BE2C (cell line): Measurements from ENCODE around the gene FTCD.
"Not testable (repeated sequence)": the region's sequence is repeated elsewhere in the genome, so short reads cannot be mapped to it uniquely, and the experiment has no call there.

ENCODE experiments used
- DNase-seq: peaks from one replicate; pipeline ENCODE4 v3.0.0-alpha.2; 2020
- H3K27me3 ChIP-seq: fragments of 250-450 bp; sonication (Bioruptor Pico); 2 replicates; pipeline ENCODE4 v1.5.1; 2020; ENCODE audit warnings: mild to moderate bottlenecking
- H3K36me3 ChIP-seq: fragments of 250-450 bp; sonication (Bioruptor Pico); 2 replicates; pipeline ENCODE4 v1.5.1; 2020; ENCODE audit warnings: mild to moderate bottlenecking
- H3K4me1 ChIP-seq: fragments of 250-450 bp; sonication (Bioruptor Pico); 2 replicates; pipeline ENCODE4 v1.5.1; 2020
- H3K4me3 ChIP-seq: 2 replicates; pipeline ENCODE4 v1.5.1; 2011; ENCODE audit warnings: low read depth, low read length
- H3K9me3 ChIP-seq: fragments of 250-450 bp; sonication (Bioruptor Pico); 2 replicates; pipeline ENCODE4 v1.5.1; 2020
- TF ChIP-seq, protein P1 (sequence below): IDR thresholded peaks from 2 replicates; pipeline ENCODE4 v1.5.1; 2012; ENCODE audit warnings: mild to moderate bottlenecking, low read depth, low read length

Gene FTCD

DNA sequence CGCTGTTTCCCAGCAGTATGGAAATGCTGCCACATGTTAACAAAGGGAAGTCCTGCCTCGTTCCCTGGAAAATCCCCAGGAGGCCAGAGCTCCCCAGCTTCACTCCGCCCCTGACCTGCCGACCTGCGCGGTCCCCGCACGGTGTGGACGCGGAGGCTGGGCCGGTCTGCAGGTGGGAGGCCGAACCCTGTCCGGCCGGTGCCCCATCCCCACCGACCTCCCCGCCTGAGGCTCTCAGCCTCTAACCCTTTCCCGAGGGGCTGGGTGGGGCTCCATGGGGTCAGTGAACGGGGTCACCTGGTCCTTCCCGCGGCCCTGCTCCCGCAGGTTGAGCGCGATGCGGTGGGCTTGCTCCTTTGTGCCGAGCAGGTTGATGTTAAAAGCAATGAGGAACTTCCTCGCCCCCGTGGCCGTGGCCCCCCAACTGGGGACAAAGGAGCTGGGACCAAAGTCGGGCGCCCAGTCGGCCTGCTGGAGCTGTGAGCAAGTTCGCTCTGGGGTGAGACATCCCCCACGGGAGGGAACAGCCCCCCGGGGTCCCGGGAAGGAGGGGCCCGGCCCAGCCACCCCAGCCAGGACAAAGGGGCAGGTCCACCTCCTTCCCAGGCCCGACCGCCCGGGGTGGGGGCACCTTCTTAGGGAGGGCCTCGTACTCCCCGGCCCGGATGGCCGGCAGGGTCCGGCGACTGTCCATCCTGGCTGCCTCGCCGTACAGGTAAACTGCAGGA is 4.0 kb downstream of the FTCD start:
- no peaks in the 10 kb centered on the region for H3K27me3 ChIP-seq
- TF ChIP-seq, protein P1, sequence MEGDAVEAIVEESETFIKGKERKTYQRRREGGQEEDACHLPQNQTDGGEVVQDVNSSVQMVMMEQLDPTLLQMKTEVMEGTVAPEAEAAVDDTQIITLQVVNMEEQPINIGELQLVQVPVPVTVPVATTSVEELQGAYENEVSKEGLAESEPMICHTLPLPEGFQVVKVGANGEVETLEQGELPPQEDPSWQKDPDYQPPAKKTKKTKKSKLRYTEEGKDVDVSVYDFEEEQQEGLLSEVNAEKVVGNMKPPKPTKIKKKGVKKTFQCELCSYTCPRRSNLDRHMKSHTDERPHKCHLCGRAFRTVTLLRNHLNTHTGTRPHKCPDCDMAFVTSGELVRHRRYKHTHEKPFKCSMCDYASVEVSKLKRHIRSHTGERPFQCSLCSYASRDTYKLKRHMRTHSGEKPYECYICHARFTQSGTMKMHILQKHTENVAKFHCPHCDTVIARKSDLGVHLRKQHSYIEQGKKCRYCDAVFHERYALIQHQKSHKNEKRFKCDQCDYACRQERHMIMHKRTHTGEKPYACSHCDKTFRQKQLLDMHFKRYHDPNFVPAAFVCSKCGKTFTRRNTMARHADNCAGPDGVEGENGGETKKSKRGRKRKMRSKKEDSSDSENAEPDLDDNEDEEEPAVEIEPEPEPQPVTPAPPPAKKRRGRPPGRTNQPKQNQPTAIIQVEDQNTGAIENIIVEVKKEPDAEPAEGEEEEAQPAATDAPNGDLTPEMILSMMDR = no peak
- no peaks in the 10 kb centered on the region for H3K36me3 ChIP-seq
- peak; percentile 11 for DNase-seq
- no peaks in the 10 kb centered on the region for H3K9me3 ChIP-seq
- H3K4me3 ChIP-seq = no peak overlapping the region
- H3K4me1 ChIP-seq = peaks cover 10% of the 10 kb centered on the region

DNA sequence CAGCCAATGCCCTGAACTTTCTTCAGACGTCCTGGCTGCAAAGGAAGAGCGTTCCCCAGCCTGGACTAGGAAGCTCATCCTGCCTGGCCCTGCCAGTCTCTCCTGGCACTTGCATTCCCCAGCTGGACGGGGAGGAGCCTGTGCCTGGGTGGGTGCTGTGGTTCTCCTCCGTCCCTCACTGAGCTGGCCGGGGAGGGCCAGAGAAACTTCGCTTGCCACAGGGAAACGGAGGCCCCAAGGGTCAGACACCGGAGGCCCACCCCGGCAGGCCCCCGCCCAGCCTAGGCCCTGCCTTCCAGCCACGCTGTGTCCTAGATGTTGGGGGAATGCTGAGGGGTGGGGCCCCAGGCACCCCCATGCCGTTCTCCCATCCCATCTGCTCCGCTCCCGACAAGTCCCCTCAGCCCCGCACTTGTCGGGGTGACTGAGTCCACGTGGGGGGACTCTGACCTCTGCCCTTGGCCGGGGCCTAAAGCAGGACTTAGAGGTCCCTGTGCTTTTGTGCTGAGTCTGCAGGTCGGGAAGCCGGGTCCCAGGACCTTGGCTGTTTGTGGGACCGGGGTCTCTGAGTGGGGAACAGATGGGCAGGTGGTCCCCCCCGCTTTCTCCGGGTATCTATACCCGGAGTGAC is 4.8 kb downstream of the FTCD start:
- no peaks in the 10 kb centered on the region for H3K9me3 ChIP-seq
- H3K27me3 ChIP-seq = no peaks in the 10 kb centered on the region
- no peaks in the 10 kb centered on the region for H3K36me3 ChIP-seq
- TF ChIP-seq, protein P1 = no peak
- no peak overlapping the region for H3K4me3 ChIP-seq
- peaks cover 10% of the 10 kb centered on the region for H3K4me1 ChIP-seq
- peak; percentile 7 for DNase-seq

DNA sequence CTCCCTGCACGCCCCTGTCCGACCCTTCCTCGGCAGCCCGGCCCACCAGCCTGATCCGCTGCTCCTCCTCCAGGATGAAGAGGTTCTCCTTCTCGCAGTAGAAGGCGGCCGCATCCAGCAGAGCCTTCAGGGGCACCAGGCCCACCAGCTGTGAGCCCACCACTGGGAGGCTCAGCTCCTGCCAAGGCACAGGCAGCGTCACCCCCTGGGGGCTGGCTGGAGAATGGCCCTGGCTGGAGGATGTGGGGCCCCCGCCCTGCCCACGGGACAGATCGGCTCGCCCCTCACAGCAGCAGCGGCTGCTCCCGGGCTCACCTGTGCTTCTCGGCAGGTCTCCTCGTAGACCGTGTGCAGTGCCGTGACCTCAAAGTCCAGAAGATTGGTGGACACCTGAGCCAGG is 5.3 kb downstream of the FTCD start:
- TF ChIP-seq, protein P1 = no peak
- peaks cover 10% of the 10 kb centered on the region for H3K4me1 ChIP-seq
- peak; percentile 15 for DNase-seq
- H3K9me3 ChIP-seq = no peaks in the 10 kb centered on the region
- H3K4me3 ChIP-seq = no peak overlapping the region
- no peaks in the 10 kb centered on the region for H3K27me3 ChIP-seq
- H3K36me3 ChIP-seq = no peaks in the 10 kb centered on the region

DNA sequence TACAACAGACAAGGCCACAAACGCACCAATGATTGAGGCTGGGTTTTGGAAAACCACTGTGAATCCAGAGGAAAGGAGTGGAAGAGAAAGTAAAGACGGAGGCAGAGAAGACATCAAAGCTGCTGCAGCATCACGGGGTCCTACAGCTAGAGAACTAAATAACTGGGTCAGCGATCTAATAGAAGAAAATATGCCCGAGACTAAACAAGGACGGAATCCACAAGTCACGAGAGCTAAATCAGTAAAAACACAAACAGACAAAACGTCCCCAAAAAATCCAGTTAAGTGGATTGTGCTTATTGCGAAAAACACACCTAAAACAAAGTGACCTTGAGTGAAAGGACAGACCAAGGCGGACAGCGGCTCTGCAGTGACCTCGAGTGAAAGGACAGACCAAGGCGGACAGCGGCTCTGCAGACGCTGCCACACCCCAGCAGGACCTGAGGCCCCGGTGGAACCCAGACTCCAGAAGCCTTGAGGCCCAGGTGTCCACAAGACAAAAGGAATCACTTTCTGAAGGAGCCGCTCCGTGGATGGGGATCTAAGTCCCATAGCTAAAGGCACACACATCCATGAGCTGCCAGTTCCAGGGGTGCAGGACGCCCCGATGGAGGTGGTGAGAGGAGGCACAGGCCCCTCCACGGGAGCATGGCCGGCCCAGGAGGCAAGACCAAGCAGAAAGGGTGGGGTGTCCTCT is 6.0 kb downstream of the FTCD start:
- Histone ChIP-seq H3K4me3 (no peak overlapping the region), H3K9me3 (no peaks in the 10 kb centered on the region), H3K27me3 (no peaks in the 10 kb centered on the region), H3K4me1 (peaks cover 10% of the 10 kb centered on the region), H3K36me3 (no peaks in the 10 kb centered on the region)
- TF ChIP-seq, protein P1 = no peak
- DNase-seq = peak; percentile 3

DNA sequence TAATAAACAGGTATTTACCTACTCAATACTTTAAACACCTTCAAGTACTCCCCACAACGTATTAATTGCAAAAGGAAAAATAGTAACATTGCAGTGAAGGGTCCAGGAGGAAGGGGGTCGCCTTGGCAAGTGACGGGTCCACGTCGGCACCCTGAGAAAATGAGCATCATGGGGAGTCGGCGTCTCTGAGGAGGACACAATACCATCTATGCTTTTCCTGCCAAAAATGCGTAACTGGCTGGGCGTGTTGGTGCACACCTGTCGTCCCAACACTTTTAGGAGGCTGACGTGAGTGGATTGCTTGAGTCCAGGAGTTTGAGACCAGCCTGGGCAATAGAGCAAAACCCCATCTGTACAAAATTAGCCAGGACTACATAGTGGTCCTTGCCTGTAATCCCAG is 7.3 kb downstream of the FTCD start:
- no peaks in the 10 kb centered on the region for H3K27me3 ChIP-seq
- no peaks in the 10 kb centered on the region for H3K36me3 ChIP-seq
- no peak overlapping the region for H3K4me3 ChIP-seq
- H3K4me1 ChIP-seq = peaks cover 6% of the 10 kb centered on the region; the same call in 1 of the 2 replicates
- DNase-seq = no peak
- TF ChIP-seq, protein P1 = no peak
- no peaks in the 10 kb centered on the region for H3K9me3 ChIP-seq

DNA sequence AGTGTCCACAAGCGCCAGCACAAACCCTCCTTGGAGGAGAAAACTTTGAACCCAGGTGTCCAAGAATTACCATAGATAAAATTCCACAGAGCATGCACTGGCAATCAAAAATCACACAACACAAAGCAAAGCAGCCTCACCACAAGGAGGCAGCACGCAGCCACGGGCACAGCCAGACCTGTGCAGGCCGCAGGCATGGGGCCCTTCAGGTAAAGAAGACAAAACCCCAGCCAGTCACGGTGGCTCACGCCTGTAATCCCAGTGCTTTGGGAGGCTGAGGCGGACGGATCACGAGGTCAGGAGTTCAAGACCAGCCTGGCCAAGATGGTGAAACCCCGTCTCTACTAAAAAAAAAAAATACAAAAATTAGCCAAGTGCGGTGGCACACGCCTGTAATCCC is 8.0 kb downstream of the FTCD start:
- H3K4me3 ChIP-seq, H3K4me1 ChIP-seq, H3K36me3 ChIP-seq, H3K9me3 ChIP-seq, H3K27me3 ChIP-seq: not testable (repeated sequence)
- DNase-seq = peak; percentile 74
- TF ChIP-seq, protein P1 = peak; percentile 85
